HG02623 (cell line): ENCODE data around the gene MRPS6.

Source experiments
- ATAC-seq: cut with Tn5 transposase; IDR thresholded peaks from one replicate; pipeline ENCODE4 v1.9.1; 2021; ENCODE audit warnings: moderate library complexity; ENCODE audit not compliant: unreplicated experiment

The MRPS6 gene

GRCh38 chr21:34177919-34178567, 104.7 kb downstream of the MRPS6 start:
- ATAC-seq, result no peak

GRCh38 chr21:34179204-34179935, 106.0 kb downstream of the MRPS6 start:
- no peak for ATAC-seq

- ATAC-seq, result no peak
Observed at GRCh38 chr21:34180407-34180806, 107.0 kb downstream of the MRPS6 start.

DNA sequence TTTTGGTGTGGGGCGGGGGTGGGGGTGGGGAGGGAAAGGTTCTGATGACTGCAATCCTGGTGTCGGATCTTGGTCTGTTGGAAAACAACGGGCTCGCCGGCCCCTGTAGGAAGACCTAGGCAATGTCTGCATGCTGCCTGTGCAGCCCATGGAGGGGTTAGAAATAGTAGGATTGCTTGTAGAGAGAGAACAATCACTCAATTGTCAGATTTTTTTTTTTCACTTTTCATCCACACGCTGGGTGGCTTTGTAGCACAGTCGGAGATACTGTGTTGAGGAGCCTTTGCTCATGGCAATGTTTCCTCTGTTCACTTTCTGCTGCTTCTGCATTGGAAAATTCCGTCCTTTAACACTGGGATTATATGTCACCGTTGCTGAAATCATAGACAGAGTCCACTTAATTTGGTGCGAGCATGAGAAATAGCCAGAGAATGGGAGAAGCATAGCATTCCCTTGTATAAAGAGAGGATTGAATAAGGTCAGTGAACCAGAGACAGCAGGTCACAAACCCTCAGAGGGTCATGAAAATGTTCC, 107.5 kb downstream of the MRPS6 start:
- no peak for ATAC-seq

- ATAC-seq, result no peak
Observed at GRCh38 chr21:34181431-34182039, 108.2 kb downstream of the MRPS6 start.

GRCh38 chr21:34182436-34182835, 109.1 kb downstream of the MRPS6 start:
- ATAC-seq, result no peak

DNA sequence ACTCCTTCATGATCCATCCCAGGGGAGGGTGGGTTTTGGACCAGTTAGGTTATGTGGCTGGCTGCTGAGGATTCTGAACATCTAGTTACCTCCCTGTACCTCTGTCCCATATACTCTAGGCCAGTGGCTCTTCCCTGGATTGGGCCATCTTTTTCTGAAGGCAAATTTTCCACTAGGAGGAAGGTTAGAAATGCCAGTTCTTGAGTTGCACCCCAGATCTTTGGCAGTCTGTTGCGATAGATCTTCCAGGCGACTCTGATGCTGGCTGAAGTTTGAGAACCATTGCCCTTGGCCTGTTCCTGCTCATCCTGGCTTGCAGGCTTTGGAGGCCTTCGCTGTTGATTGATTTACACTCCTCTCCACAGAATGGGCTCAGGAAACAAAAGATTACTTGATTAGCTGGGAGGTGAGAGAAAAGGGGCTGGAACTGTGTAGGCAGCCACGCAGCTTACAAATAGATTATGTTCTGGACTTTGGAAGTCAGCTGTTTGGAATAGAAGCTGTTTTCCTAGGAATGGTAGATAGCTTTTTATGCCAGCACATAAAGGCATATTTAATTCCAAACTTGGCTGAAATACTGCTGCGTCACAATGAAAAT, 110.1 kb downstream of the MRPS6 start:
- ATAC-seq, result no peak

DNA sequence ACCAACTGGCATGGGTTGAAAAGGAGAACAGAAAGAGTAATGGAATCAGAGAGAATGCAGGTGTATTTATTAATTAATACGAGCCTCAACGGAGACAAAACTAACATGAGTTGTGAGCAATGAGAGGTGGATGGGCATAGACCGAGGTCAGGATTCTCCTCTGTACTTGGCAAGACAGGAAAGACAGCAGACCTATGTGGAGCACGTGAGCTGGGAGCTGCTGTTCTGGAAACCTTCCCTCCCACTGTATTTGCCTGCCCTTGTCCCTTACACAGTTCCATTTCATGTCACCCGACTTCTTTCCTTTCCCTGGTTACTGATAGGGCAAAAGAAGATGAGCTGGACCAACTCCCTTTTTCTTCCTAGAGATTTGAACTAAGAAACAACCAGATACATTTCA, 110.9 kb downstream of the MRPS6 start:
- no peak for ATAC-seq

GRCh38 chr21:34185026-34185750, 111.8 kb downstream of the MRPS6 start:
- no peak for ATAC-seq

- ATAC-seq, result no peak
Observed at GRCh38 chr21:34186109-34186719, 112.8 kb downstream of the MRPS6 start.

GRCh38 chr21:34187935-34188334, 114.6 kb downstream of the MRPS6 start:
- no peak for ATAC-seq

- ATAC-seq, result no peak
Observed at GRCh38 chr21:34189506-34189905, 116.1 kb downstream of the MRPS6 start.

DNA sequence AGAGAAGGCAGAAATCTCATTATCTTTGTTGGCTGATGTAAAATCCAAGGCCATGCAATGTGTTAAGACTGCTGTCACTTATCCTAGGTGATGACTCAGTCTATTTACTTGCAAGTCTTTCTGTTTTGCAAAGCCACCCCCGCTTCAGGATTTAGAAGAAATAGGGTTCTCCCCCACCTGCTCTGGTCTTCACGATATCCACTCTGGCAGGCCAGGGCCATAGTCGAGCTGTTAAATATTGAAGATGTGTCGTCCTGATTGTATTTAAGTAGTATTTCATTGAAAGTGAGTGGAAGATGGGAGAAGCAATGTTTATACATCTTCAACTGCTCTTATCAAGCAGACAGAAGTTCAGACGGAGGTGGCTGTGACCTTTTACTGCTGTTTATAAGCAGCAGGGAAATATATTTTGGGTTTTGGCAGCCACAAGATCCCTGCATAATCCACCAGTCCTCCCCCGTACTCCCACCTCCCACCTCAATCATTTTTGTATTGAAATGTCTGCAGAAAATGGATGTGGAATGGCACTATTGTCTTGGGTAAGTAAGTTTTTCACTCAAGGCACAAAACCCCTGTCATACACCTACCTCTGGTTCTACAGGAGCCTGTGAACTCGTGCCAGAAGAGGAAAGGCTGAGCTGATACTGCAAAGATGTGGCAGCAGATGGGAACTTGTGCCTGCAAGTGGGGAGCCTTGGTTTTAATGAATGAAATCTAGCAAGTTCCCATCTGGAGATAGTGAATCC, 117.4 kb downstream of the MRPS6 start:
- ATAC-seq, result no peak

DNA sequence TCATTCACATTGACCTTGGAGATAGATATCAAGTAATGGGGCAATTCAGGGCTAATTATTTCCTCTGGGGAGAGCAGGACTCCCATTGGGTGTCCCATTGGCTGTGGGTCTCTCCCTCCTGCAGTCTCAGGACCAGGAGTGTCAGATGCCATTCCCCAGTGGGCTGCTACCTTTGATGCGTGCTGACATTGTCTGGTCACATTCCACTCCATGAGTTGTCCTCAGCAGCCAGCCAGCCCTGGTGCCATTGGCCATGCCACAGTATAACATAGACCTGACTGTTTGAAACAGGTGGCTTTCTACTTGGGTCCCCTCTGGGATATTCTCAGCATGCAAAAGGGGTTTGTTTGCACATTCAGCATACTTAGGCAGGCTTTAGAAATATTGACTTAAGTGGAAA, 118.5 kb downstream of the MRPS6 start:
- no peak for ATAC-seq
